ENCODE measurements around the gene PDE4D. TPM values are rescaled to one million over a fixed set of nuclear protein-coding genes. Genes with fewer than 3 reads are reported as not detected.

PDE4D gene
- total RNA-seq, 1 experiment from 2014 or later, result 6.5 TPM

DNA sequence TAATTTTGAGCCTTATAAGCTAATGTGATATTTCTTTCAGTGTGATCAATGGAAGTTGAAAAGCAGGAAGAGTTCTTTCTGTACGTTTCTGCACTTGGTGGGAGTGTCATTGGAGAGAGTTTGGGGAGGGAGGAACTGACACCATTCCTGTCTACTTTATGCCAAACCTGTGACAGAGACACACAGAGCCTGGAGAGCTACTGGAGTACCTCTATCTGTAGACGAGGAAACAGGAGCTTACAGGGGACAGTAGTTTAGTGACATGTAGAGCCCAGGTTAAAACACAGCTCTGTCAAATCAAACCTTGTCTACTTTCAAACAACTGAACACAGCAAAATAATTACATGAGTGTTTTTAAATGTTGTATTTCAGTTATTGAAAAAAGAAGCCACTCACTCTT lies 103.6 kb downstream of the PDE4D start:
- Histone ChIP-seq H3K36me3 (ENCODE audit: insufficient read depth, low read length, poor library complexity, severe bottlenecking) (no peaks in the 10 kb centered on the region), H3K27me3 (replicated peaks; ENCODE audit: insufficient read depth, low read depth, low read length, poor library complexity) (peaks cover 64% of the 10 kb centered on the region), H3K9me3 (ENCODE audit: low read depth, low read length, poor library complexity, severe bottlenecking) (no peaks in the 10 kb centered on the region), H3K27ac (ENCODE audit: low read depth, low read length, poor library complexity, severe bottlenecking) (no peak overlapping the region), H3K4me3 (ENCODE audit: low read depth, low read length, poor library complexity, severe bottlenecking) (no peak overlapping the region), H3K4me1 (ENCODE audit: insufficient read depth, low read length, poor library complexity, severe bottlenecking) (no peaks in the 10 kb centered on the region)
- ChIA-PET POLR2A (ENCODE audit: low non-redundant PET) (no interaction called here), CTCF (interaction anchor here (0.6 kb wide), 1 partner anchor 349 kb away, joined by 3 read pairs; no protein-coding TSS in a partner anchor)
- intact Hi-C loops (cut with micrococcal nuclease; ENCODE audit: unreplicated experiment), result no loop called here
- no peak for DNase-seq (ENCODE audit: low spot score)
- BruUV-seq (replicated peaks), result no TSS peak
- TF ChIP-seq EZH2 (IDR thresholded peaks at IDR 0.05; ENCODE audit: borderline replicate concordance, low read depth, low read length, poor library complexity, severe bottlenecking), result no peak
- TF ChIP-seq, protein P1, sequence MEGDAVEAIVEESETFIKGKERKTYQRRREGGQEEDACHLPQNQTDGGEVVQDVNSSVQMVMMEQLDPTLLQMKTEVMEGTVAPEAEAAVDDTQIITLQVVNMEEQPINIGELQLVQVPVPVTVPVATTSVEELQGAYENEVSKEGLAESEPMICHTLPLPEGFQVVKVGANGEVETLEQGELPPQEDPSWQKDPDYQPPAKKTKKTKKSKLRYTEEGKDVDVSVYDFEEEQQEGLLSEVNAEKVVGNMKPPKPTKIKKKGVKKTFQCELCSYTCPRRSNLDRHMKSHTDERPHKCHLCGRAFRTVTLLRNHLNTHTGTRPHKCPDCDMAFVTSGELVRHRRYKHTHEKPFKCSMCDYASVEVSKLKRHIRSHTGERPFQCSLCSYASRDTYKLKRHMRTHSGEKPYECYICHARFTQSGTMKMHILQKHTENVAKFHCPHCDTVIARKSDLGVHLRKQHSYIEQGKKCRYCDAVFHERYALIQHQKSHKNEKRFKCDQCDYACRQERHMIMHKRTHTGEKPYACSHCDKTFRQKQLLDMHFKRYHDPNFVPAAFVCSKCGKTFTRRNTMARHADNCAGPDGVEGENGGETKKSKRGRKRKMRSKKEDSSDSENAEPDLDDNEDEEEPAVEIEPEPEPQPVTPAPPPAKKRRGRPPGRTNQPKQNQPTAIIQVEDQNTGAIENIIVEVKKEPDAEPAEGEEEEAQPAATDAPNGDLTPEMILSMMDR (conservative IDR thresholded peaks at IDR 0.05; ENCODE audit: low read depth, low read length), result no peak

DNA sequence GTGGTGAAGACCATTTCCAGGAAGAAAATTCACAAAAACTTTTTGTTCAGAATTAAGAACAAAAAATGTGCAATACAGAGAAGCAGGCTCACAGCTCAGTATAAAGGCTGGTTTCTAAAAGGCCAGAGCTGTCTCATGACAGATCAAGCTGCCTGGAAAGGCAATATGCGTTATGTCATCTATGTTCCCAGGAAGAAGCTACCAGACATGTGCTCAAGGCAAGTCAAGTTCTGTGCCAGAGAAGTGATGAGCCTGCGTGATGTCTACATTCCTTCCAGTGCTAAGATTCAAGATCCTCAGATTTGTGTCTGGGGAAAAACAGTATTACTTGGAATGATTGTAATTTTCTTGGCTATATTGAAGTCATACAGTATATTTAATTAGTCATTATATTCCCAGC lies 104.3 kb downstream of the PDE4D start:
- H3K9me3 ChIP-seq (ENCODE audit: low read depth, low read length, poor library complexity, severe bottlenecking), result no peaks in the 10 kb centered on the region
- H3K4me1 ChIP-seq (ENCODE audit: insufficient read depth, low read length, poor library complexity, severe bottlenecking), result no peaks in the 10 kb centered on the region
- H3K4me3 ChIP-seq (ENCODE audit: low read depth, low read length, poor library complexity, severe bottlenecking), result no peak overlapping the region
- intact Hi-C loops (cut with micrococcal nuclease; ENCODE audit: unreplicated experiment), result no loop called here
- TF ChIP-seq EZH2 (IDR thresholded peaks at IDR 0.05; ENCODE audit: borderline replicate concordance, low read depth, low read length, poor library complexity, severe bottlenecking), result no peak
- TF ChIP-seq, protein P1 (conservative IDR thresholded peaks at IDR 0.05; ENCODE audit: low read depth, low read length), result no peak
- DNase-seq (ENCODE audit: low spot score), result no peak
- ChIA-PET POLR2A (ENCODE audit: low non-redundant PET) (no interaction called here), CTCF (no interaction called here)
- peaks cover 64% of the 10 kb centered on the region for H3K27me3 ChIP-seq (replicated peaks; ENCODE audit: insufficient read depth, low read depth, low read length, poor library complexity)
- no TSS peak for BruUV-seq (replicated peaks)
- H3K27ac ChIP-seq (ENCODE audit: low read depth, low read length, poor library complexity, severe bottlenecking), result no peak overlapping the region
- no peaks in the 10 kb centered on the region for H3K36me3 ChIP-seq (ENCODE audit: insufficient read depth, low read length, poor library complexity, severe bottlenecking)

DNA sequence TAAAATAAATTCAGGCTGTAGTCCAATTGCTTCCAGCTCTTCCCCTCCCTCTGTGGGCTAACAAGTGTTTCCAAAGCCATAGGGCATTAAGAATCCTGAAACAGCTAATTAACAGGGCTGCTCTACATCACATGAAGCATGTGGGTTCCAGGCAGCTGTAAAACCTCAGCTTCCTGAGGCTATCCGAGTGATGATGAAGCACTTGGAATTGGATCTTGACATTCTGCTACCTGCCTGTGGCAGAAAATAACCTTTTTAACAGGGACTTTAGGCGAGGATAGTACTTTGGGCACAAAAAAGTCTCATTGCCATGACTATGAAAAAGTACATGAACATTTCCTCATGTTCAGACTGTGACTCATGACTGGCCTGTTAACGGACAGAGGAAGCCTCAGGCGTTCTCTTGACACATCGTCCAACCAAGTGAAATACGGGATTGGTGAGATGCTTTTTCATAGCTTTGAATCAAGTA lies 107.2 kb downstream of the PDE4D start:
- no peak for DNase-seq (ENCODE audit: low spot score)
- POLR2A ChIA-PET (ENCODE audit: low non-redundant PET), result no interaction called here
- Histone ChIP-seq H3K27me3 (replicated peaks; ENCODE audit: insufficient read depth, low read depth, low read length, poor library complexity) (peaks cover 54% of the 10 kb centered on the region), H3K4me3 (ENCODE audit: low read depth, low read length, poor library complexity, severe bottlenecking) (no peak overlapping the region), H3K9me3 (ENCODE audit: low read depth, low read length, poor library complexity, severe bottlenecking) (no peaks in the 10 kb centered on the region), H3K27ac (ENCODE audit: low read depth, low read length, poor library complexity, severe bottlenecking) (no peak overlapping the region), H3K4me1 (ENCODE audit: insufficient read depth, low read length, poor library complexity, severe bottlenecking) (no peaks in the 10 kb centered on the region), H3K36me3 (ENCODE audit: insufficient read depth, low read length, poor library complexity, severe bottlenecking) (no peaks in the 10 kb centered on the region)
- BruUV-seq (replicated peaks), result no TSS peak
- no peak for TF ChIP-seq EZH2 (IDR thresholded peaks at IDR 0.05; ENCODE audit: borderline replicate concordance, low read depth, low read length, poor library complexity, severe bottlenecking)
- TF ChIP-seq, protein P1 (conservative IDR thresholded peaks at IDR 0.05; ENCODE audit: low read depth, low read length), result no peak
- CTCF ChIA-PET, result no interaction called here
- intact Hi-C loops (cut with micrococcal nuclease; ENCODE audit: unreplicated experiment), result no loop called here
